ENCODE data around the gene NME7.
A peak's percentile ranks its signal among the peaks of the same experiment; 100 is the strongest.
"Not testable (repeated sequence)": the region's sequence is repeated elsewhere in the genome, so short reads cannot be mapped to it uniquely, and the experiment has no call there.

NME7 gene

GRCh38 chr1:169300854-169301253 is 66.7 kb downstream of the NME7 start:
- no peak for DNase-seq

- no peak for DNase-seq
These were observed 69.2 kb downstream of the NME7 start for GRCh38 chr1:169298441-169298840.

GRCh38 chr1:169295846-169296245 is 71.8 kb downstream of the NME7 start:
- DNase-seq: no peak

GRCh38 chr1:169295425-169295824 is 72.2 kb downstream of the NME7 start:
- no peak for DNase-seq

GRCh38 chr1:169289016-169289415 is 78.6 kb downstream of the NME7 start:
- no peak for DNase-seq

- no peak for DNase-seq
These were observed 79.6 kb downstream of the NME7 start for GRCh38 chr1:169288011-169288414.

- no peak for DNase-seq
These were observed 80.3 kb downstream of the NME7 start for GRCh38 chr1:169287280-169287679.

GRCh38 chr1:169281562-169281961 is 86.0 kb downstream of the NME7 start:
- DNase-seq: not testable (repeated sequence)

- no peak for DNase-seq
These were observed 96.5 kb downstream of the NME7 start for GRCh38 chr1:169271098-169271497.

GRCh38 chr1:169266133-169266532 is 101.5 kb downstream of the NME7 start:
- DNase-seq: no peak

- DNase-seq: no peak
These were observed 104.5 kb downstream of the NME7 start for GRCh38 chr1:169263059-169263458.

- no peak for DNase-seq
These were observed 105.7 kb downstream of the NME7 start for GRCh38 chr1:169261884-169262283.

- DNase-seq: no peak
These were observed 107.0 kb downstream of the NME7 start for GRCh38 chr1:169260478-169261151.

- DNase-seq: no peak
These were observed 107.8 kb downstream of the NME7 start for GRCh38 chr1:169259816-169260215.

GRCh38 chr1:169250795-169251194 is 116.8 kb downstream of the NME7 start:
- DNase-seq: peak; percentile 9

- no peak for DNase-seq
These were observed 117.6 kb downstream of the NME7 start for GRCh38 chr1:169250022-169250421.

GRCh38 chr1:169249611-169250010 is 118.0 kb downstream of the NME7 start:
- DNase-seq: no peak

GRCh38 chr1:169245706-169246105 is 121.9 kb downstream of the NME7 start:
- DNase-seq: peak; percentile 36

GRCh38 chr1:169240449-169241232 is 127.0 kb downstream of the NME7 start:
- no peak for DNase-seq

GRCh38 chr1:169236880-169237279 is 130.7 kb downstream of the NME7 start:
- DNase-seq: no peak

- DNase-seq: no peak
These were observed 131.5 kb downstream of the NME7 start for GRCh38 chr1:169236143-169236542.

GRCh38 chr1:169235568-169235967 is 132.0 kb downstream of the NME7 start:
- no peak for DNase-seq

- no peak for DNase-seq
These were observed 132.8 kb downstream of the NME7 start for GRCh38 chr1:169234780-169235179.

- DNase-seq: no peak
These were observed 150.0 kb downstream of the NME7 start for GRCh38 chr1:169217636-169218035.

GRCh38 chr1:169214598-169214997 is 153.0 kb downstream of the NME7 start:
- DNase-seq: no peak
